ENCODE measurements around the gene RAMP2. TPM values are rescaled to one million over a fixed set of nuclear protein-coding genes. Genes with fewer than 3 reads are reported as not detected.

The RAMP2 gene, protein sequence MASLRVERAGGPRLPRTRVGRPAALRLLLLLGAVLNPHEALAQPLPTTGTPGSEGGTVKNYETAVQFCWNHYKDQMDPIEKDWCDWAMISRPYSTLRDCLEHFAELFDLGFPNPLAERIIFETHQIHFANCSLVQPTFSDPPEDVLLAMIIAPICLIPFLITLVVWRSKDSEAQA
- total RNA-seq (2022) = 21.4 and 24.3 TPM in 2 replicates
- percentile 49 among the genes with signal in this experiment for Bru-seq, nascent RNA
- BruChase-seq, experiment 1, labeled RNA remaining after a 2-hour chase = percentile 57 among the genes with signal in this experiment
- BruChase-seq, experiment 2, labeled RNA remaining after a 6-hour chase = percentile 66 among the genes with signal in this experiment
- long read RNA-seq, transcript RAMP2-201 (4 exons, 780 nt) = major isoform, 34 of 35 reads
- long read RNA-seq, partial matches to known transcripts = 0 of 35 reads
- long read RNA-seq, other reads (novel, unspliced or antisense) = 0 of 35 reads

GRCh38 chr17:42760652-42761581, at the start of gene RAMP2:
RAMP2 (plus strand) TSS chr17:42761227; CDS start chr17:42761262, 35 bp downstream.
- peak; percentile 49 to 72 for DNase-seq
- Histone ChIP-seq H3K9me3 (no peaks in the 10 kb centered on the region), H3K36me3 (ENCODE audit: control insufficient read depth, insufficient read depth, low read length) (no peaks in the 10 kb centered on the region), H3K27me3 (replicated peaks; ENCODE audit: control insufficient read depth, insufficient read depth, low read length) (no peaks in the 10 kb centered on the region), H3K4me1 (peaks cover 28% of the 10 kb centered on the region), H3K4me3 (ENCODE audit: low read depth, low read length) (peak within 1 kb of the TSS; percentile 68)
- peaks cover 6% of the 10 kb centered on the region for H3K36me3 Mint-ChIP-seq (ENCODE audit: insufficient read depth, unreplicated experiment)
- no peaks in the 10 kb centered on the region for H3K27me3 Mint-ChIP-seq (ENCODE audit: insufficient read depth, unreplicated experiment)
- POLR2A ChIA-PET = interaction anchor here (0.6 to 1.5 kb wide), 7 partner anchors 13 to 600 kb away, joined by 3 to 11 read pairs (median 4); partner anchors contain the start of gene WNK4
- CTCF ChIA-PET = interaction anchor here (0.5 to 1.9 kb wide), 12 partner anchors 10 to 930 kb away, joined by 3 to 5 read pairs (median 3); partner anchors contain the start of genes BECN1, RETREG3, TUBG1 and VPS25
- peak within 1 kb of the TSS; percentile 56 for H3K27ac Mint-ChIP-seq (ENCODE audit: unreplicated experiment)
- no TSS peak for BruUV-seq (replicated peaks)
- TF ChIP-seq, protein P1, sequence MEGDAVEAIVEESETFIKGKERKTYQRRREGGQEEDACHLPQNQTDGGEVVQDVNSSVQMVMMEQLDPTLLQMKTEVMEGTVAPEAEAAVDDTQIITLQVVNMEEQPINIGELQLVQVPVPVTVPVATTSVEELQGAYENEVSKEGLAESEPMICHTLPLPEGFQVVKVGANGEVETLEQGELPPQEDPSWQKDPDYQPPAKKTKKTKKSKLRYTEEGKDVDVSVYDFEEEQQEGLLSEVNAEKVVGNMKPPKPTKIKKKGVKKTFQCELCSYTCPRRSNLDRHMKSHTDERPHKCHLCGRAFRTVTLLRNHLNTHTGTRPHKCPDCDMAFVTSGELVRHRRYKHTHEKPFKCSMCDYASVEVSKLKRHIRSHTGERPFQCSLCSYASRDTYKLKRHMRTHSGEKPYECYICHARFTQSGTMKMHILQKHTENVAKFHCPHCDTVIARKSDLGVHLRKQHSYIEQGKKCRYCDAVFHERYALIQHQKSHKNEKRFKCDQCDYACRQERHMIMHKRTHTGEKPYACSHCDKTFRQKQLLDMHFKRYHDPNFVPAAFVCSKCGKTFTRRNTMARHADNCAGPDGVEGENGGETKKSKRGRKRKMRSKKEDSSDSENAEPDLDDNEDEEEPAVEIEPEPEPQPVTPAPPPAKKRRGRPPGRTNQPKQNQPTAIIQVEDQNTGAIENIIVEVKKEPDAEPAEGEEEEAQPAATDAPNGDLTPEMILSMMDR (IDR thresholded peaks at IDR 0.05; ENCODE audit: insufficient read depth in 1 of 2, low read depth in 1 of 2, low read length in 1 of 2, severe bottlenecking in 1 of 2, unreplicated experiment in 1 of 2) = no peak
- intact Hi-C loops (cut with micrococcal nuclease; ENCODE audit: unreplicated experiment) = loop anchor here (5.0 kb wide), 2 partner anchors 84 to 184 kb away; partner anchors contain the start of genes PLEKHH3 and PSMC3IP
- H3K4me1 Mint-ChIP-seq (ENCODE audit: low read depth, unreplicated experiment) = peaks cover 19% of the 10 kb centered on the region
- H3K4me3 Mint-ChIP-seq (ENCODE audit: unreplicated experiment) = peak within 1 kb of the TSS; percentile 65
- no peaks in the 10 kb centered on the region for H3K9me3 Mint-ChIP-seq (ENCODE audit: unreplicated experiment)

DNA sequence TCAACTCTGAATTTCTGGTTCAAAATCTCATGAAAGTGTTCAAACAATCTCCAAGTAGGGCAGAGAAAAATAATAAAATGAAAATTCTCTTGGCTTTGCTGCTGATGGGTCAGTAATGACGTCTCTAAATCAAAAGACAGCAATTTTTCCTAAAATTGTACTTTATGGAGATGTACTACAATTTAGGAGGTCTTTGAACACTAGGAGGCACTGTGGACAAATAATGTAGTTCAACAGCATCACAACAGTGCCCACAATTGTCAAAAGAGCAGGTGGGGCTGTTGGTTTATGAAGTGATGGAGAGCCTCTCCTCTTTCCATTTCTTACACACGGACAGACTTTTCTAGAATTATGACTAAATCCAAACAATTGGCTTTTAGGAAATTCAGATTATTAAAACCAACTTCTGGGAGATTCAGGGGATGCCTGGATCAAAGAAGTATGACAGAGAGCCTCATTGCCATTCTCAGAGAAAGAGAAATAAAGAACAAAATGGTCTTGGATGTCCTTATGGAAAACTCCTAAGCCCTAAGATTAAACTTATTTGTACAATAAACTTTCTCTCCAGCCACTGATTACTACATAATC, 39.9 kb upstream of the RAMP2 start:
- Histone ChIP-seq H3K27me3 (replicated peaks; ENCODE audit: control insufficient read depth, insufficient read depth, low read length) (no peaks in the 10 kb centered on the region), H3K4me1 (no peaks in the 10 kb centered on the region), H3K36me3 (ENCODE audit: control insufficient read depth, insufficient read depth, low read length) (peaks cover 2% of the 10 kb centered on the region), H3K4me3 (ENCODE audit: low read depth, low read length) (no peak overlapping the region), H3K9me3 (no peaks in the 10 kb centered on the region)
- BruUV-seq (replicated peaks) = no TSS peak
- POLR2A ChIA-PET = no interaction called here
- Mint-ChIP-seq H3K36me3 (ENCODE audit: insufficient read depth, unreplicated experiment) (peaks cover 16% of the 10 kb centered on the region), H3K27ac (ENCODE audit: unreplicated experiment) (no peak overlapping the region), H3K4me1 (ENCODE audit: low read depth, unreplicated experiment) (no peaks in the 10 kb centered on the region), H3K9me3 (ENCODE audit: unreplicated experiment) (no peaks in the 10 kb centered on the region), H3K4me3 (ENCODE audit: unreplicated experiment) (no peak overlapping the region), H3K27me3 (ENCODE audit: insufficient read depth, unreplicated experiment) (no peaks in the 10 kb centered on the region)
- CTCF ChIA-PET = interaction anchor here (1.1 to 2.0 kb wide), 3 partner anchors 42 to 103 kb away, joined by 5 to 9 read pairs (median 8); partner anchors contain the start of gene BECN1
- intact Hi-C loops (cut with micrococcal nuclease; ENCODE audit: unreplicated experiment) = loop anchor here (1.0 kb wide), 3 partner anchors 42 to 216 kb away; partner anchors contain the start of gene BECN1
- DNase-seq = peak in 1 of 2 experiments; percentile 76
- TF ChIP-seq, protein P1 (IDR thresholded peaks at IDR 0.05; ENCODE audit: insufficient read depth in 1 of 2, low read depth in 1 of 2, low read length in 1 of 2, severe bottlenecking in 1 of 2, unreplicated experiment in 1 of 2) = peak; percentile 72 to 73

Data from Caco-2 (cell line).